Measurements from ENCODE around the gene RAPGEF5. TPM values are rescaled to one million over a fixed set of nuclear protein-coding genes. Genes with fewer than 3 reads are reported as not detected.

RAPGEF5 gene
- total RNA-seq, 4 donors from 2014 or later: 21.2 to 27.0 (median 24.1) TPM

- H3K4me1 ChIP-seq: peaks cover 0 to 14% (median 9%) of the 10 kb centered on the region in 4 donors
- H3K27me3 ChIP-seq: no peaks in the 10 kb centered on the region
- H3K4me3 ChIP-seq: no peak overlapping the region
- WGBS: 98% methylated on average over 4 of the region's 4 CpGs
- DNase-seq (ENCODE audit: extremely low spot score): no peak
- no peak for TF ChIP-seq EP300 (IDR thresholded peaks at IDR 0.05)
- no peak for TF ChIP-seq CTCF (IDR thresholded peaks at IDR 0.05)
- TF ChIP-seq POLR2A (IDR thresholded peaks at IDR 0.05; ENCODE audit: low read depth): no peak
- TF ChIP-seq POLR2AphosphoS5 (IDR thresholded peaks at IDR 0.05): no peak
- H3K9me3 ChIP-seq: no peaks in the 10 kb centered on the region
- H3K36me3 ChIP-seq: no peaks in the 10 kb centered on the region
- intact Hi-C loops (cut with DNase I): no loop called here
- H3K27ac ChIP-seq (replicated peaks in 1 of 4): no peak overlapping the region
These were observed 28.4 kb upstream of the RAPGEF5 start for GRCh38 chr7:22385326-22385725.

GRCh38 chr7:22380333-22380732 lies 23.4 kb upstream of the RAPGEF5 start:
- intact Hi-C loops (cut with DNase I): no loop called here
- Histone ChIP-seq H3K27me3 (no peaks in the 10 kb centered on the region), H3K4me1 (peaks cover 0 to 9% (median 0%) of the 10 kb centered on the region in 4 donors)

GRCh38 chr7:22378199-22378980 lies 21.4 kb upstream of the RAPGEF5 start:
- no peak overlapping the region for H3K4me3 ChIP-seq
- no peak for DNase-seq (ENCODE audit: extremely low spot score)
- H3K36me3 ChIP-seq: no peaks in the 10 kb centered on the region
- intact Hi-C loops (cut with DNase I): no loop called here
- no peaks in the 10 kb centered on the region for H3K9me3 ChIP-seq
- H3K27me3 ChIP-seq: no peaks in the 10 kb centered on the region
- no peak for TF ChIP-seq EP300 (IDR thresholded peaks at IDR 0.05)
- no peak for TF ChIP-seq POLR2A (IDR thresholded peaks at IDR 0.05; ENCODE audit: low read depth)
- no peak for TF ChIP-seq POLR2AphosphoS5 (IDR thresholded peaks at IDR 0.05)
- TF ChIP-seq CTCF (IDR thresholded peaks at IDR 0.05): no peak
- peaks cover 0 to 9% (median 0%) of the 10 kb centered on the region in 4 donors for H3K4me1 ChIP-seq
- WGBS: 72% methylated on average over 7 of the region's 7 CpGs
- no peak overlapping the region for H3K27ac ChIP-seq (replicated peaks in 1 of 4)

More at GRCh38 chr7:22380333-22380732, 23.4 kb upstream of the RAPGEF5 start:
- TF ChIP-seq POLR2AphosphoS5 (IDR thresholded peaks at IDR 0.05) (no peak), POLR2A (IDR thresholded peaks at IDR 0.05; ENCODE audit: low read depth) (no peak), EP300 (IDR thresholded peaks at IDR 0.05) (no peak), CTCF (IDR thresholded peaks at IDR 0.05) (no peak)
- H3K36me3 ChIP-seq: no peaks in the 10 kb centered on the region
- no peak overlapping the region for H3K27ac ChIP-seq (replicated peaks in 1 of 4)
- H3K4me3 ChIP-seq: no peak overlapping the region
- WGBS: 96% methylated on average over 2 of the region's 2 CpGs
- no peaks in the 10 kb centered on the region for H3K9me3 ChIP-seq
- DNase-seq (ENCODE audit: extremely low spot score): no peak

GRCh38 chr7:22377703-22378102 lies 20.7 kb upstream of the RAPGEF5 start:
- H3K4me1 ChIP-seq: peaks cover 0 to 9% (median 0%) of the 10 kb centered on the region in 4 donors
- TF ChIP-seq POLR2AphosphoS5 (IDR thresholded peaks at IDR 0.05): no peak
- TF ChIP-seq POLR2A (IDR thresholded peaks at IDR 0.05; ENCODE audit: low read depth): no peak
- TF ChIP-seq CTCF (IDR thresholded peaks at IDR 0.05): no peak
- TF ChIP-seq EP300 (IDR thresholded peaks at IDR 0.05): no peak
- H3K27ac ChIP-seq (replicated peaks in 1 of 4): no peak overlapping the region

More at GRCh38 chr7:22377703-22378102, 20.7 kb upstream of the RAPGEF5 start:
- no peaks in the 10 kb centered on the region for H3K36me3 ChIP-seq
- intact Hi-C loops (cut with DNase I): no loop called here
- no peak overlapping the region for H3K4me3 ChIP-seq
- H3K27me3 ChIP-seq: no peaks in the 10 kb centered on the region
- DNase-seq (ENCODE audit: extremely low spot score): no peak
- no peaks in the 10 kb centered on the region for H3K9me3 ChIP-seq
- WGBS: 79% methylated on average over 2 of the region's 2 CpGs

Measured in esophagus muscularis mucosa (tissue), 4 donors.